Endodermal cell (in vitro differentiated cells): ENCODE measurements around the gene COPS3. TPM values are rescaled to one million over a fixed set of nuclear protein-coding genes. Genes with fewer than 3 reads are reported as not detected.

ENCODE experiments used
- DNase-seq: peaks from one replicate; pipeline ENCODE4 v3.0.0-alpha.2; 2017
- H3K27ac ChIP-seq: 2 replicates; pipeline ENCODE4 v1.5.1; 2013; ENCODE audit warnings: mild to moderate bottlenecking, low read depth, low read length, moderate library complexity
- H3K27me3 ChIP-seq: 2 replicates; pipeline ENCODE4 v1.6.1; 2013; ENCODE audit warnings: mild to moderate bottlenecking, low read length, moderate library complexity; ENCODE audit not compliant: insufficient read depth, control insufficient read depth, poor library complexity, severe bottlenecking
- H3K36me3 ChIP-seq: 2 replicates; pipeline ENCODE4 v1.7.0; 2013; ENCODE audit warnings: mild to moderate bottlenecking, low read length, moderate library complexity; ENCODE audit not compliant: control insufficient read depth, insufficient read depth
- H3K4me1 ChIP-seq: one replicate; pipeline ENCODE4 v1.7.0; 2013; ENCODE audit warnings: low read length; ENCODE audit not compliant: control insufficient read depth, insufficient read depth
- H3K4me3 ChIP-seq: 2 replicates; pipeline ENCODE4 v1.5.1; 2013; ENCODE audit warnings: mild to moderate bottlenecking, low read length, moderate library complexity
- H3K9ac ChIP-seq: 2 replicates; pipeline ENCODE4 v1.6.1; 2013; ENCODE audit warnings: mild to moderate bottlenecking, low read length, moderate library complexity; ENCODE audit not compliant: poor library complexity, severe bottlenecking; ENCODE audit errors: extremely low read depth
- H3K9me3 ChIP-seq: 2 replicates; pipeline ENCODE4 v1.6.1; 2013; ENCODE audit warnings: mild to moderate bottlenecking, low read length, moderate library complexity; ENCODE audit not compliant: control insufficient read depth
- H3K27ac Mint-ChIP-seq: 2 replicates; pipeline ENCODE4 v1.8.0; 2020; ENCODE audit warnings: mixed read lengths
- H3K27me3 Mint-ChIP-seq: 2 replicates; pipeline ENCODE4 v1.8.0; 2021; ENCODE audit warnings: mild to moderate bottlenecking, mixed read lengths; ENCODE audit not compliant: insufficient read depth
- H3K36me3 Mint-ChIP-seq: 2 replicates; pipeline ENCODE4 v1.8.0; 2020; ENCODE audit warnings: low read depth, mixed read lengths
- H3K4me1 Mint-ChIP-seq: 2 replicates; pipeline ENCODE4 v1.8.0; 2020; ENCODE audit warnings: mixed read lengths
- H3K4me3 Mint-ChIP-seq: 2 replicates; pipeline ENCODE4 v1.8.0; 2020; ENCODE audit warnings: mild to moderate bottlenecking, moderate library complexity, mixed read lengths
- H3K9me3 Mint-ChIP-seq: 2 replicates; pipeline ENCODE4 v1.8.0; 2020; ENCODE audit warnings: mild to moderate bottlenecking, mixed read lengths
- WGBS, 2 experiments: methylation state at CpG; one replicate each; pipeline versions ENCODE4 v1.1.5 to v1.1.7; 2013; ENCODE audit warnings: missing lambda C conversion rate in 2 of 2, mixed read lengths in 1 of 2; ENCODE audit not compliant: insufficient coverage in 1 of 2, insufficient read length in 1 of 2; 5-methylcytosine and 5-hydroxymethylcytosine counted together
- total RNA-seq, 2 donors: library from RNA; stranded (reverse); fragmentation: NEBNext Ultra II Directional in 1 of 2; extraction: Animal tissue kit (Norgen Biotek cat#: 25700) in 1 of 2; gene quantifications; 2 replicates in 1 of 2; 3 replicates in 1 of 2; pipeline ENCODE4 v1.2.1, GENCODE V29; 2021
- TF ChIP-seq, protein P1 (sequence below): fragments of 200-600 bp; sonication (generic); conservative IDR thresholded peaks from 2 replicates; pipeline ENCODE4 v1.5.0; 2021; ENCODE audit warnings: antibody characterized with exemption, mild to moderate bottlenecking

COPS3 gene
- total RNA-seq, 2 donors from 2014 or later = 63.1 to 67.5 TPM

DNA sequence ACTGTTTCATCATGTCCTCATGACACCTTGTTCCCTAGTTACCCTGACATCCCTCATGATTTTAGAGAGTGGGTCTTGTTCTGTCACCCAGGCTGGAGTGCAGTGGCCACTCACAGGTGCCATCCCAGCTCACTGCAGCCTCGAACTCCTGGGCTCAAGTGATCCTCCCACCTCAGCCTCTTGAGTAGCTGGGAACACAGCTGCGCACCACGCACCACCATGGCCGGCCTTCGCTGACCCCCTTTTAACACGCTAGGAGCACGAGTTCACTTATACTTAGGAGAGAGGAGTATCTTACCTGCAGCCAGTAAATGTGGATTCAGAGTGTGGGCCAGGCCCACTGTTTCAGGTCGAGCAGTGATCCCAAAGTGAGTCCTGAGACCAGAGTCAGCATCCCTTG lies 43.6 kb upstream of the COPS3 start:
- no peaks in the 10 kb centered on the region for H3K27me3 Mint-ChIP-seq
- Histone ChIP-seq H3K9me3 (no peaks in the 10 kb centered on the region), H3K4me1 (no peaks in the 10 kb centered on the region), H3K27me3 (no peaks in the 10 kb centered on the region), H3K4me3 (no peak overlapping the region), H3K36me3 (no peaks in the 10 kb centered on the region), H3K9ac (no peak overlapping the region), H3K27ac (no peak overlapping the region)
- no peak overlapping the region for H3K27ac Mint-ChIP-seq
- TF ChIP-seq, protein P1, sequence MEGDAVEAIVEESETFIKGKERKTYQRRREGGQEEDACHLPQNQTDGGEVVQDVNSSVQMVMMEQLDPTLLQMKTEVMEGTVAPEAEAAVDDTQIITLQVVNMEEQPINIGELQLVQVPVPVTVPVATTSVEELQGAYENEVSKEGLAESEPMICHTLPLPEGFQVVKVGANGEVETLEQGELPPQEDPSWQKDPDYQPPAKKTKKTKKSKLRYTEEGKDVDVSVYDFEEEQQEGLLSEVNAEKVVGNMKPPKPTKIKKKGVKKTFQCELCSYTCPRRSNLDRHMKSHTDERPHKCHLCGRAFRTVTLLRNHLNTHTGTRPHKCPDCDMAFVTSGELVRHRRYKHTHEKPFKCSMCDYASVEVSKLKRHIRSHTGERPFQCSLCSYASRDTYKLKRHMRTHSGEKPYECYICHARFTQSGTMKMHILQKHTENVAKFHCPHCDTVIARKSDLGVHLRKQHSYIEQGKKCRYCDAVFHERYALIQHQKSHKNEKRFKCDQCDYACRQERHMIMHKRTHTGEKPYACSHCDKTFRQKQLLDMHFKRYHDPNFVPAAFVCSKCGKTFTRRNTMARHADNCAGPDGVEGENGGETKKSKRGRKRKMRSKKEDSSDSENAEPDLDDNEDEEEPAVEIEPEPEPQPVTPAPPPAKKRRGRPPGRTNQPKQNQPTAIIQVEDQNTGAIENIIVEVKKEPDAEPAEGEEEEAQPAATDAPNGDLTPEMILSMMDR = no peak
- no peaks in the 10 kb centered on the region for H3K9me3 Mint-ChIP-seq
- WGBS, 2 experiments = 84 to 92% methylated on average over 8 of the region's 8 CpGs
- H3K4me3 Mint-ChIP-seq = no peak overlapping the region
- no peaks in the 10 kb centered on the region for H3K4me1 Mint-ChIP-seq
- H3K36me3 Mint-ChIP-seq = no peaks in the 10 kb centered on the region
- DNase-seq = peak; percentile 26

DNA sequence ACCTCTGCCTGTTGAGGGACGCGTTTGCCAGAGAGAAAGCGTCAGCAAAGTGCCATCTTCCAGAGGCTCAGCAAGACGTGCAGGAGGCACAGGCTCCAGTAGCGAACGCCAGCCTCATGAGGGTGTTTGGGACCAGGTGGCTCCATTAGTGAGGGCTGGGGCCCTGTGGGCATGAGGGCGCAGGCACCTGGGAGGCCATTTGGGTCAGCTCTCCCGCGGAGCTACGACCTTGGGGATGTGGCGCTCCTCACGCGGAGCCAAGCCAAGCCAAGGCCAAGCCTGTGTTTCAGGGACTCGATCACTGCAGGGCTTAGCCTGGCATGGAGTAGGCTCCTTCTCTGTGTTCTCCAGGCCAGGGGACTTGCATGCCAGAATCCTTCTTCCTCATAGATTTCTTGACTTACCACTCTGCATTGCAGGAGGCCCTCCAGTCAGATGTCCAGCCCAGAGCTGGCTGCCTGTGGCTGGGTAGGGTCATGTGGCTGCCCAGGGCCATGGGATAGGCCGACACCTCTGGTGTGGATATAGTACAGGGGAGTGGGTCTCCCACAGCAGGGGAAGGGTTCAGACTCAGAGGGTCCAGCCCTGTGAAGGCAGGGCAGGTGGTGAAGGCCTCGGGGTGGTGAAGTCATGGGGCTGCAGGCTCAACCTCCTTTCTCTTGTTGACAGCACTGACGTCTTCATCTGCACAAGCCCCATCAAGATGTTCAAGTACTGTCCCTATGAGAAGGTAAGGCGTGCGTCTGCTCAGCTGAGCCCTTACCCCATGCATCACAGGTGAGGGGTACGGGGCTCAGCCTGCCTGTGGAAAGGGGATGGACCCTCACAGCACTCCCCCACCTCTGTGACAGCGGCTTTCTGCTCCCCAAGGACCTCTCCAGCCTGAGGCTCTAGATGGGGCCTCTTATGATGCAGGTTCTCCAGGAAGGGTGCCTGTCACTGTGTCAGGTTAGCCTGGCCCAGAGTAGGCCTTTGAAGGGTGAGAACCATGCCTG lies 41.8 kb upstream of the COPS3 start:
- Mint-ChIP-seq H3K27ac (no peak overlapping the region), H3K4me1 (no peaks in the 10 kb centered on the region), H3K4me3 (no peak overlapping the region), H3K9me3 (no peaks in the 10 kb centered on the region), H3K27me3 (no peaks in the 10 kb centered on the region), H3K36me3 (no peaks in the 10 kb centered on the region)
- Histone ChIP-seq H3K4me3 (no peak overlapping the region), H3K27ac (no peak overlapping the region), H3K27me3 (no peaks in the 10 kb centered on the region), H3K36me3 (no peaks in the 10 kb centered on the region), H3K9ac (no peak overlapping the region), H3K4me1 (no peaks in the 10 kb centered on the region), H3K9me3 (no peaks in the 10 kb centered on the region)
- WGBS, 2 experiments = 92 to 94% methylated on average over 12 to 21 of the region's 21 CpGs
- TF ChIP-seq, protein P1 = no peak
- peak; percentile 44 for DNase-seq

DNA sequence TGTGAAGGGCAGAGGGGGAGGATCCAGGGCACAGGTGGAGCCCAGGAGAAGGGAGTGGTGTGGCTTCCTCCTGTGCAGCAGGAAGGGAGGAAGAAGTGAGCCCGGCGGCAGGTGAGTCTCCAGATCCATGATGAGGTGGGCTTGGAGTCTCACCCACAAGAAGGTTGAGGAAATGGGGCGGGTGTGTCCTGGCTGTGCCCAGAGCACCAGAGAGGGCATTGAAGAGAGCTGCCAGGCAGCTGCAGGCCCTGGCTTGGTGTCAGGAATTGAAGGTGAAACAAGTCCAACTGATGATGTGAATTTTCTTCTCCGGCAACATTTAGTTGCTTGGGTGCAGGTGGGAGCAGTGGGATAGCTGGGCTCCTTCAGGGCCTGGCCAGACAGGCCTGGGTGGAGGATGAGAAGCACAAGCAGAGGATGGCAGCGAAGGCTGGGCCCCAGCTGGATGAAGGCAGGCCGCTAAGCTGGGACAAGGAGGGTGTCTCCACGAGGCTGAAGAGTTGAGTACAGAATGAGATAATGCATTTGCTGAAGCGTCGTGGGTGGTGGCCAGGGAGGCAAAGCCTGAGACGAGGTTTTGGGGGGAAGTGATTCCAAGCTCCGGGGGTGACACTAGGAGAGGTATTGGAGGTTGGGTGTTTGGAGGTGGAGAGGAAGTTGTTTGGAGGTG lies 40.4 kb upstream of the COPS3 start:
- no peak overlapping the region for H3K4me3 ChIP-seq
- H3K36me3 ChIP-seq = no peaks in the 10 kb centered on the region
- no peaks in the 10 kb centered on the region for H3K27me3 Mint-ChIP-seq
- TF ChIP-seq, protein P1 = no peak
- no peak overlapping the region for H3K27ac Mint-ChIP-seq
- H3K9me3 ChIP-seq = no peaks in the 10 kb centered on the region
- 90% methylated on average over 9 to 11 of the region's 11 CpGs for WGBS, 2 experiments
- no peaks in the 10 kb centered on the region for H3K27me3 ChIP-seq
- H3K27ac ChIP-seq = no peak overlapping the region
- no peaks in the 10 kb centered on the region for H3K4me1 ChIP-seq
- no peak overlapping the region for H3K9ac ChIP-seq
- H3K9me3 Mint-ChIP-seq = no peaks in the 10 kb centered on the region
- DNase-seq = peak; percentile 33
- H3K4me1 Mint-ChIP-seq = no peaks in the 10 kb centered on the region
- H3K36me3 Mint-ChIP-seq = no peaks in the 10 kb centered on the region
- H3K4me3 Mint-ChIP-seq = no peak overlapping the region
